GM10266 (cell line): Measurements from ENCODE around the gene CNTNAP2.
"Not testable (repeated sequence)": the region's sequence is repeated elsewhere in the genome, so short reads cannot be mapped to it uniquely, and the experiment has no call there.

ENCODE experiments used
- DNase-seq: peaks from one replicate; pipeline ENCODE4 v3.0.0; 2012; ENCODE audit errors: extremely low spot score
- TF ChIP-seq, protein P1 (sequence below): IDR thresholded peaks from 2 replicates; pipeline ENCODE4 v1.5.1; 2012; ENCODE audit warnings: mild to moderate bottlenecking, low read depth; ENCODE audit not compliant: control insufficient read depth, insufficient read depth; ENCODE audit errors: missing control alignments

The CNTNAP2 gene

DNA sequence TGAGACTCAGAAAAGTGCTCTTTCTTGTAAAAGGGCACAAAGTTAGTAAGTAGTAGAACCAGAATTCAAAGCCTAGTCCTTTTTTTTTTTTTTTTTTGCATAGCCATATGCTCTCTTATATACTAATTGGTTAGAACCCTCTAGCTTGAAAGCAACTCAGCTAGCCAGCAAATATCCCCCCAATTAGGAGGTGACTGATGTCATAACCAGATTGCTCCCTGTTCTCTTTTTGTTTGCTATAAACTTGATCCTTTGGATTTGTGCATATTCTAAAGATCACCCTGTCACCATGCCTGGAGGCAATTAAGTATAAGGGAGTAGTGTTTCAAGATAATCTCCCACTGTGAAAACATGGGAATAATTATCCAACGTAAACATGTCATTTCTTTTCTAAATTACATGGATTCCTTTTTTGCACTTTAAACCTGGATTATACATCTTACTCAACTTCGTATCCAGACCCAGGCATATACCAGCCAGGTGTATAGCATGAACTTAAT is 963.4 kb downstream of the CNTNAP2 start:
- DNase-seq, result no peak
- TF ChIP-seq, protein P1, sequence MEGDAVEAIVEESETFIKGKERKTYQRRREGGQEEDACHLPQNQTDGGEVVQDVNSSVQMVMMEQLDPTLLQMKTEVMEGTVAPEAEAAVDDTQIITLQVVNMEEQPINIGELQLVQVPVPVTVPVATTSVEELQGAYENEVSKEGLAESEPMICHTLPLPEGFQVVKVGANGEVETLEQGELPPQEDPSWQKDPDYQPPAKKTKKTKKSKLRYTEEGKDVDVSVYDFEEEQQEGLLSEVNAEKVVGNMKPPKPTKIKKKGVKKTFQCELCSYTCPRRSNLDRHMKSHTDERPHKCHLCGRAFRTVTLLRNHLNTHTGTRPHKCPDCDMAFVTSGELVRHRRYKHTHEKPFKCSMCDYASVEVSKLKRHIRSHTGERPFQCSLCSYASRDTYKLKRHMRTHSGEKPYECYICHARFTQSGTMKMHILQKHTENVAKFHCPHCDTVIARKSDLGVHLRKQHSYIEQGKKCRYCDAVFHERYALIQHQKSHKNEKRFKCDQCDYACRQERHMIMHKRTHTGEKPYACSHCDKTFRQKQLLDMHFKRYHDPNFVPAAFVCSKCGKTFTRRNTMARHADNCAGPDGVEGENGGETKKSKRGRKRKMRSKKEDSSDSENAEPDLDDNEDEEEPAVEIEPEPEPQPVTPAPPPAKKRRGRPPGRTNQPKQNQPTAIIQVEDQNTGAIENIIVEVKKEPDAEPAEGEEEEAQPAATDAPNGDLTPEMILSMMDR, result no peak

DNA sequence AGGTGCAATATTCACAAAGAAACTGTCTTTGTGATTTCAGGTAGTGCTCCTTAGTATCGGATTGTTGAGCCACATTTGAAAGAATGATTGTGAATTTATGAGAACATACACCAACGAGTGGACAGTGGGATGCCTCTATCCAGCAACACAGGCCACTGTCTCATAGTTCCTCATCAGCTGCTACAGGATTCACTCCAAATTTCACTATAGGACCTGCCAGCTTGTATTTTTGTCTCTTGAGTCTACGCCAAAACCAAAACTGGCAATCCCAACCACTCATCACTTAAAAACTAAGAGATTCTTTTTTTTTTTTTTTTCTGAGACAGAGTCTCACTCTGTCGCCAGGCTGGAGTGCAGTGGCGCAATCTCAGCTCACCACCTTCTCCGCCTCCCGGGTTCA is 964.5 kb downstream of the CNTNAP2 start:
- TF ChIP-seq, protein P1, result no peak
- no peak for DNase-seq

DNA sequence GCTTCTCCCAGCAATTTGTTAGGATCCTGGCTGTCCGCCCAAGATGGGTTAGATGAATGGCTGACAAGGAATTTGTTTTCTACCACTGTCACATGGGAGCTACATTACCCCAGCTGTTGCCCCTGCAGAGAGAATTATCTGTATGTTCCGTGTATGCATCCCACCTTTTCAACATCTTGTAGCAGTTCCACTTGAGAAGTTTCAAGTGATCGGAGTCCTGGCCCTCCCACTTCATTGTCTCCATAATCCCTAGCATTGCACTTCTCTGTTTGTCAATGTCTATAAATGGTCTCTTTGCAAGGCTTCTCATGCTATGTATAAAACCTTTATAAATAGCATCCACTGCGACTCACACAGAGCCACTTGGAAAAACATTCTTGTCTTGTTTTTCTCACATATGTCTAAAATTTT is 972.5 kb downstream of the CNTNAP2 start:
- TF ChIP-seq, protein P1, result no peak
- no peak for DNase-seq

DNA sequence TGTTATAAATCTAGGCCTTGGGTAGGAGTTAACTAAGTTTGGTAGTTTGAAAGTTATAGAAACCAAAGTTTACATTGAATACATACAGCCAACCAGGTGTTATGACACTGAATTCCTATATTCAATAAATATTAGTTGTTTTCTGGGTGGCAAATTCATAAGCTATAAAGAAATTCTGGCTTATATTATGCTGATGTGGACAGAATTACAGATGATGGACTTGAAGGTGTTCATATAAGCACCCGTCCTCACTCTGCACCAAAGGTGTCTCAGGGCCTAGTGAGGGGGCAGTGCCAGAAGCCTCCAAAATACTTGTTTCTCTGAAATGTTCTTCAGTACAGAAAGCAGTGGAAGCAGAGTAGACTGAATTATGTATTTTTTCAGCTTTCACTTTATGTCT is 973.0 kb downstream of the CNTNAP2 start:
- DNase-seq, result no peak
- TF ChIP-seq, protein P1, result no peak

DNA sequence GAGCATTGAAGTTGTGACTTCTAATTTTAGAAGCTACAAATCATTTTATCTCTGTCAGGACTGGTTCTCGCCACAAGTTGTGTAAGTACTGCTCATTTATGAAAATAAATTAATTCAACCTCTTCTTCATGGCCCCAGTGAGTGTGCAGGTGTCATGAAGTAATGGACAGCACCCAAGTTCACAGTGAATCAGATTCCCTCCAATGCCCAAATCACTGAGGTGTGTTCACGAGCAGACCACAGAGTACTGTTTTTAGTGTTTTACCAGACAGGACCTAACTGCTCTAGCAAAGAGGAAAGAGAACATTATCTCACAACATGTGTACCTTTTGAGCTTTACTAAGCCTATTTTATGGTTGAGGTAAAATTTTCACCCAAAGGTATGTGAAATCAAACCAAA is 980.0 kb downstream of the CNTNAP2 start:
- no peak for DNase-seq
- TF ChIP-seq, protein P1, result no peak

DNA sequence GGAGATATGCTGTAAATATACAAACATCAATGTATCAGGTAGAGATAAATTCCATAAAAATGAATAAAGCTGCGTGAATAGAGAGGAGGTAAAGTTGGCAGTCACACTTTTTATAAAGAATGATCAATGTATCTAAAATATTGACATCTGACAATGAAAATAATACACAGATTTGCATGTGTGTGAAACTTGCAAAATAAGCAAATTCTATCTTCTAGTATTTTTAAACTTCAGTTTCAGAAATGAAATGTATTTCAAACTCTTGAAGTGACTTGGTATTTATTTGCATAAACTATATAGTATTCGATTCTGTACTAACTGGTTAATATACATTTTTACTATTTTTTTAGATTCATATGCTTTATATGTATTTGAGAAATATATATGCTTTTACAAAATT is 986.6 kb downstream of the CNTNAP2 start:
- DNase-seq, result no peak
- TF ChIP-seq, protein P1, result no peak

DNA sequence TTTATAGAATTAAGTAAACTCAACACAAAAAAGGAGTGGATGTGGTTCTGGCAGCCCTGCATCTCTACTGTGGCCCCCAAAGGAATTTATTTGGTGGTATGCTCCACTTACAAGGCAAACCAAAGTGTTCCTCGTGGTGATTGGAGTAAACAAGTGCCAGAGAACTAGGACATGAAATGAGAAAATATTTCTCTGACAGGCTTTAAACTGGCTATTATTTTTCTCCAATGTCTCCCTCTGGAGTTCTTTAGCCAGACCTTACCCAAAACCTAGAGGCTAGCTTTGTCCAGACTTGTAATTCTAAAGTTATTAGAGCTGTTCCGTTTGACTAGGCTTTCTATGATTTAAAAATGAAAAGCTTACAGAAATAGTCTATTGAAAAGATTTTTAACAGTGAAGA is 990.1 kb downstream of the CNTNAP2 start:
- TF ChIP-seq, protein P1, result no peak

DNA sequence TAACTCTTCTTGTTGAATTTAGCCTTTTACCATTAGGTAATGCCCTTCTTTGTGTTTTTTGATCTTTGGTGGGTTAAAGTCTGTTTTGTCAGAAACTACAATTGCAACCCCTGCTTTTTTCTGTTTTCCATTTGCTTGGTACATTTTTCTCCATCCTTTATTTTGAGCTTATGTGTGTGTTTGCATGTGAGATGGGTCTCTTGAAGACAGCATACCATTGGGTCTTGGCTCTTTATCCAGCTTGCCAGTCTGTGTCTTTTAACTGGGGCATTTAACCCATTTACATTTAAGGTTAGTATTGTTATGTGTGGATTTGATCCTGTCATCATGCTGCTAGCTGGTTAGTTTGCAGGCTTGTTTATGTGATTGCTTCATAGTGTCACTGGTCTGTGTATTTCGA is 997.9 kb downstream of the CNTNAP2 start:
- not testable (repeated sequence) for DNase-seq

More for the DNA sequence above, 990.1 kb downstream of the CNTNAP2 start:
- no peak for DNase-seq
